ENCODE results near the gene LRRC43.
"Not testable (repeated sequence)": the region's sequence is repeated elsewhere in the genome, so short reads cannot be mapped to it uniquely, and the experiment has no call there.

LRRC43 gene

DNA sequence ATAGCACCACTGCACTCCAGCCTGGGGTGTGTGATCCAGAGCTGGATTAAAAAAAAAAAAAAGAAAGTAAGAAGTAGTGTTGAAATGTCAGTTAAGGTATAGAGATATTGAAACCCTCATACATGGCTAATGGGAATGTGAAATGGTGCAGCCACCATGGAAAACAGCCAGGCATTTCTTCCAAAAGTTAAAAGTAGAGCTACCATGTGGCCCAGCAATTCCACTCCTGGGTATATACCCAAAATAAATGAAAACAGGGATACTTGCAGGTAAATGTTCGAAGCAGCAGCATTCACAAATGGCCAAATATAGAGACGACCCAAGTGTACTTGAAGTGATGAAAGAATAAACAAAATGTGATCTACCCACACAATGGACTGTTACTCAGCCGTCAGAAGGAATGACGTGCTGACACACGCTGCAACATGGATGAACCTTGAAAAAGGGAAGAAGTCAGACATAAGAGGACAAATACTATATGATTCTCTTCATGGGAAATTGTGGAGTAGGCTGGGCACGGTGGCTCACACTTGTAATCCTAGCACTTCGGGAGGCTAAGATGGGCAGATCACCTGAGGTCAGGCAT lies 24.1 kb upstream of the LRRC43 start:
- no peak for DNase-seq (ENCODE audit: low read depth in 3 of 3)

DNA sequence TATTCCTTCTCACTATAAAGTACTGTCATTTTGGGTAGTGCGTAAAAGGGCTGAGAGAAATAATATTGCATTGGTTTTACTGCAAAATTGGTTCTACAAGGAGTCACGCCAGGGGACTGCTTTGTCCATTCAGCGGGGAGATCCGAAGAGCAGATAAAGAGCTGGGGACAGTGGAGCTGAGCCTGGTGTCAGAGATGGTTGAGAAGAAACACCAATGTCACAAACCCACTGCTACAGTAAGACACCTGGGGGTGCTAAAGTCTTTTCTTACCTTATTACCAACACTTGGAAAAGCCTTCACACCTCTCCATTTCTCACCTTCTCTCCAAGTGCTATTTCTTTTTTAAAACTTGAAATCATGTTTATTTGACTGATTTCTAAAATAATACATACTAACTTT lies 23.0 kb upstream of the LRRC43 start:
- no peak for DNase-seq (ENCODE audit: low read depth in 3 of 3)

DNA sequence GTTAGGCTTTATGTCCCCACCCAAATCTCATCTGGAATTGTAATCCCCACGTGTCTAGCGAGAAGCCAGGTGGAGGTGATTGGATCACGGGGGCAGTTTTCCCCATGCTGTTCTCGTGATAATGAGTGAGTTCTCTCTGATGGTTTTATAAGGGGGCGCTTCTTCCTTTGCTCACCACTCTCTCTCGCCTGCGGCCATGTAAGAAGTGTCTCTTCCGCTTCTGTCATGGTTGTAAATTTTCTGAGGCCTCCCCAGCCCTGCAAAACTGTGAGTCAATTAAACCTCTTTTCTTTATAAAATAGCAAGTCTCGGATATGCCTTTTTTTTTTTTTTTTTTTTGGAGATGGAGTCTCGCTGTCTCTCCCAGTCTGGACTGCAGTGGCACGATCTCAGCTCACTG lies 22.2 kb upstream of the LRRC43 start:
- no peak for DNase-seq (ENCODE audit: low read depth in 3 of 3)

DNA sequence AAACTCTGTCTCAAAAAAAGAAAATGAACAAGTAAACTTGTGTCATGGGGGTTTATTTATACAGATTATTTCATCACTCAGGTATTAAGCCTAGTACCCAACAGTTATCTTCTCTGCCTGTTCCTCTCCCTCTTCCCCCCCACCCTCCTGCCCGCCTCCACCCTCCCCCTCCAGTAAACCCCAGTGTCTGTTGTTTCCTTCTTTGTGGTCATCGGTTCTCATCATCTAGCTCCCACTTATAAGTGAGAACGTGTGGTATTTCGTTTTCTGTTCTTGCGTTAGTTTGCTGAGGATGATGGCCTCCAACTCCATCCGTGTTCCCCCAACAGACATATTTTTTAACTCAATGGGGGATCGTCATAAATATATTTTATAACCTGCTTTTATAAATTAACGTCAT lies 21.2 kb upstream of the LRRC43 start:
- DNase-seq (ENCODE audit: low read depth in 3 of 3) = no peak

DNA sequence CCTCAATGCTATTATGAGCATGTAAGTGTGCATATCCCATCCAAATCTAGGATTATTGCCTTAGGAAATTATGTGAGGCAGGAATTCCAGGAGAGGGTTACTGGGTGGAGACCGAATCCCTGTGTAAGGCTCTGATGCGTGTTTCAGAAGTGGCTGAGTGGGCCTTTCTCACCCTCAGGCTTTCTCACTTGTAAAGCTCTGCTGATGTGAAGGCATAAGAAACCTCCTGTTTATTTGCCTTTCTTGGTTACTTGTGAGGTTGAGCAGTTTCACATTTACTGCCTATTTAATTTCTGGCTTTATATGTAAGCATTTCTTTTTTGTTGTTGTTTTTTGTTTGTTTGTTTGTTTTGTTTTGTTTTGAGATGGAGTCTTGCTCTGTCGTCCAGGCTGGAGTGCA lies 19.9 kb upstream of the LRRC43 start:
- no peak for DNase-seq (ENCODE audit: low read depth in 3 of 3)

DNA sequence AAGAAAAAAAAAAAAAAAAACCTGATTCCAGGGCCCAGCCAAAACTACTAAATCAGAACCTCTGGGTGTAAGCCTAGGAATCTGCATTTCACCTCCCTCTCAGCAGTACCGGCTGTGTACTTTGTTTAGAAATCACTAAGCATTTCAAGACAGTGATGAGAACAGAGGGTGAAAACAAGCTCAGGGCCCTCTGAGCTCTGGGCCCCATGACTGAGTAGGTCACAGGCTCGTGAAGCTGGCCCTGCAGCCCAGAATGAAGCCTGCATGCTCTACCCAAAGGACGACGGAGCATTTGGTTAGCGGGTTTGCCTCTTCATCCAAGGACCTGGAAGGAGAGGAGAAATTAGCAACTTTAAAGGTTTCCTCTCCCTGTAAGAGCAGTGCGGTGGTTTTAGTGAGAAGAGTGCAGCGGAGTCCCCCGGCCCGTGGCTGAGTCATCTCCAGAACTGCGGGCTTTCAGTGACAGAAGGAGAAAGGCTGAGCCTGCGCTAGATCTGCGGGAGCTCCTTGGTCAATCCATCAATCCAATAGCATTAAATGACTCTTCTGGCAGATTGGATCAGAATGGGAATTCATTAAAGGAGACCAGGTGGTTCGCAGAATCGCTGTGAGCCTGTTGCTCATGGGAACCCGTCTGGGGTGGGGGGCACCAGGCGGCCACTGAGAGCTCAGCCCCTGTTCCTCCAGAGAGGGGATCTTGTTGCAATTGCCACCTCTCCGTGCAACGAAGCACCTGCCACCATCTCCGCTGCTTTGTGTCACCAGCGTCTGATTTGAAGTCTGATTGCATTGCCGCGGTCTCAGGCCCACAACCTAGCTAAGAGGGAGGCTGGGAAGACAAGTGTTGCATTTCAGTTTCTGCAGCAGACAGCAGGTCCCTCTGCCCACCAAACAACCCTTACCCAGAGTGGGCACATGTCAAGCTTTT lies 16.2 kb upstream of the LRRC43 start:
- DNase-seq (ENCODE audit: low read depth in 3 of 3) = no peak

DNA sequence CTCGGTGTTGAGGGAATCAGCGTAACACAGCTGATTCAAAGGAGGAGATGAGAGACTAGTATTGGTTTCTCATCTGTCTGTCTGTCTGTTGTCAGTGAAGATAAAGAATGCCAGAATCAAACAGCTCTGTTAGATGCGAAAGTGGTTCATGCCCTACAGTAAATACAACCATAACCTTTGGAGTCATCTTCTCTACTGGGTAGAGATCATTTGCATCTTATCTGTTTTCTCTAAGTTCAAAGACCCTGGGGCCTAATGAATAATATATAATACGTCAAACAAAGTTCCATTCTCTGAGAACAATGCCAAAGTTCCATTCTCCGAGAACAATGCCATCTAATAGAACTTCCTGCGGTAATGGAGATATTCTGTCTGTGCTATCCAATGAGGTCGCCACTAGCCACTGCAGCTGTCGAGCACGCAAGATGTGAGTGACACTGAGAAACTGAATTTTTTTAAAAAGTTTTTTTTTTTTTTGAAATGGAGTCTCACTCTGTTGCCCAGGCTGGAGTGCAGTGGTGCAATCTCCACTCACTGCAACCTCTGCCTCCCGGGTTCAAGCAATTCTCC lies 15.5 kb upstream of the LRRC43 start:
- no peak for DNase-seq (ENCODE audit: low read depth in 3 of 3)

DNA sequence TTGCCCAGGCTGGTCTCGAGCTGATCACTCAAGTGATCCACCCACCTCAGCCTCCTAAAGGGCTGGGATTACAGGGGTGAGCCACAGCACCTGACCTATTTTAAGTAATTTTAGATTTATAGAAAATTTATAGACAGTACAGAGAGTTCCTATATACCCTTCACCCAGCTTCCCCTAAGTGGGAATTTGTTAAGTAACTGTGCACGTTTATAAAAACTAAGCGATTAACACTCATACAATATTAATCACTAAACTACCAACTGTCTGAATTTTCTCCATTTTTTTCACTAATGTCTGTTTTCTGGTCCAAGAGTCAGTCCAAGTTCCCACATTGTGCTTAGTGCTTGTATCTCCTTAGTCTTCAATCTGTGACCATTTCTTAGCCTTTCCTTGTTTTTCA lies 14.4 kb upstream of the LRRC43 start:
- no peak for DNase-seq (ENCODE audit: low read depth in 3 of 3)

DNA sequence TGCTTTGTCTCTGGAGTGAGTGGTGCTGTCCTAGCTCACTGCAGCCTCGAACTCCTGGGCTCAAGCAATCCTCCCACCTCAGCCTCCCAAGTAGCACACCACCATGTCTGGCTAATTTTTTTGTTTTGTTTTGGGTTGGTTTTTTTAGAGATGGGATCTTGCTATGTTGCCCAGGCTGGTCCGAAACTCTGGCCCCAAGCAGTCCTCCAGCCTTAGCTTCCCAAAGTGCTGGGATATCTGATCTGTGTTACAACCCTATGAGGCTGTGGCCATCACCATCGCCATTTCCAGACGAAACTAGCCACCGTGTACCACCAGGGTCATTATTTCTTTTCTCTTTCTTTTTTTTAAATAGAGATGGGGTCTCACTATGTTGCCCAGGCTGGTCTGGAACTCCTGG lies 11.5 kb upstream of the LRRC43 start:
- no peak for DNase-seq (ENCODE audit: low read depth in 3 of 3)

DNA sequence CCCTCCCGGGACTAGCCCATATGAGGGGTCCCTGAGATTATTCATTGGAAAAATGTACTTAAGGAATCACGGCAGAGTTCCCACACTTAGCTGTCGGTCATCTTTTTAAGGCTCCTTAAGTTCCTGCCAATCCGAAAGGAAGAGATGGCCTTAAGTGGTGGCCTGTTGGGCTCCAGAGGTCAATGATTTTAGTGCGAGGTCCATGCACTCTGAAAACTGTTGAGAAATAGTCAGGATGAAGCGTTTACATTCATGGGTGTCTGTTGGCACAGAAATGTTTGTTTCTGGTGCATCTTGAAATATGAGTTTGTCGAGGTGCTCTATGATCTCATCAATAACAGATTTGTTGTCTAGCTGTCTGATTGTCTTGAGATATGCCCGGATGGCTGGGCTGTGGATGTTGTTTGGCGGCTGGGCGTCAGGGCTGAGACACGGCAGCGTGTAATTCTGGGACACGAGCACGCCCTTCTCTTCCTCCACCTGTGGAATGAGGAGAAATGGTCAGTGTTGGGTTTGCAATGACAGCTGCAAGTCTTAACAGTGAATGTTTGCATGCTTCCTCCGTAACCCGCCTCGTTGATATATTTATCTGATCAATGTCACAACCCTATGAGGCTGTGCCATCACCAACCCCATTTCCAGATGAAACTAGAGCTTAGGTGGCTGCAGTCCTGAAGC lies 10.5 kb upstream of the LRRC43 start:
- no peak for DNase-seq (ENCODE audit: low read depth in 3 of 3)

DNA sequence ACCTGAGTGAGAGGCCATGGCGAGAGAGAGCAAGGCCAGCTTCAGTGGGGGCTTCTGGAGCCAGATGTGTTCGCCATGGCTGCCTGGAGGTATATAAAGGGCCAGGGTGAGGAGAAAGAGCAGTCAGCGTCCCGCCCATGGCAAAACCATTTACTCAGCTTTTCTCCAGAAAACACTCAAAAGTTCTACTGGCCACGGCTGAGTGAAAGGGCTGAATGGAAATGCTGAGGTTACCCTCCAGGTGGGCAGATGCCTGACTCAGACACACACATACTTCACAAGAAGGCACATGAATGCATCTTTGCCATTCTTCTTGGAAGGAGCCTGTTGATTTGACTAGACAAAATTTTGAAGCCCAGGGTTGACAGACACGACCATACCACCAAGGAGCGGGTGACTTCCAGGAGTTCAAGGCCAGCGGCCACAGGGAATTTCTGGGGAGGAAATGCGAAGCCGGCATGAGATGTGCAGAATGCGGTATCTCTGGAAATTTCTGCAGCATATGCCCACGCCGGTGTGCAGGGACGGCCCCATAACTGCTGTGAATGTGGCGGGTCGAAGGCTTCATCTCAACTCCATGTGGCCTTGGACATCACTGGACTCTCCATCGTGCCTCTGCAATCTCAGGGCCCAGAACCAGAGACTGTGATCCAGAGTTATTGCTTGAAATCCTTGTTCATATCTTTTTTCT lies 8.6 kb upstream of the LRRC43 start, which contains the start of gene IL31:
IL31 (minus strand) TSS at position 67 of the 691 bp plus-strand sequence; CDS start at position 18, 49 bp downstream.
- no peak for DNase-seq (ENCODE audit: low read depth in 3 of 3)

DNA sequence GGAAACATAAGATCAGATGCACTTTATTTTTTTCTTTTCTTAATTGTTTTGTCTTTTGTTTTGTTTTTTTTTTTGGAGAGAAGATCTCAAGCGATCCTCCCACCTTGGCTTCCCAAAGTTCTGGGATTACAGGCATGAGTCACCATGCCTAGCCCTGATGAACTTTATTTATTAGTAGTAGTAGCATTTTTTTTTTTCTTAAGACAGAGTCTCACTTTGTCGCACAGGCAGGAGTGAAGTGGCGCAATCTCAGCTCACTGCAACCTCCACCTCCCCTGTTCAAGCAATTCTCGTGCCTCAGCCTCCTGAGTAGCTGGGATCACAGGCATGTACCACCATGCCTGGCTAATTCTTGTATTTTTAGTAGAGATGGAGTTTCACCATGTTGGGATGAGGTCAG lies 6.5 kb upstream of the LRRC43 start:
- DNase-seq (ENCODE audit: low read depth in 3 of 3) = not testable (repeated sequence)

DNA sequence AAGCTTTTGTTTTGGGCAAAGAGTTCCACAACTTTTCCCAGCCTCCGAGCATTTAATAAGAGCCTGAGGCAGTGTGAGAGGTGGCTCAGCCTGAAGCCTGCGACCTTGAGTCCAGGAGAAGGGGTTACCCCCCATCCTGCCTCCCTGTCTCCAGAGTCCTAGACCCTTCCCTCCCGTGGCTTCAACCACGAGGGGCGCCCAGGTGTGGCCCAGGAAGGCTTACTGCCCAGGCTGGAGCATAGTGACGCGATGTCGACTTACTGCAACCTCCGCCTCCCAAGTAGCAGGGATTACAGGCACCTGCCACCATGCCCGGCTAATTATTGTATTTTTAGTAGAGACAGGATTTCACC lies 641 bp downstream of the LRRC43 start:
- DNase-seq (ENCODE audit: low read depth in 3 of 3) = no peak

DNA sequence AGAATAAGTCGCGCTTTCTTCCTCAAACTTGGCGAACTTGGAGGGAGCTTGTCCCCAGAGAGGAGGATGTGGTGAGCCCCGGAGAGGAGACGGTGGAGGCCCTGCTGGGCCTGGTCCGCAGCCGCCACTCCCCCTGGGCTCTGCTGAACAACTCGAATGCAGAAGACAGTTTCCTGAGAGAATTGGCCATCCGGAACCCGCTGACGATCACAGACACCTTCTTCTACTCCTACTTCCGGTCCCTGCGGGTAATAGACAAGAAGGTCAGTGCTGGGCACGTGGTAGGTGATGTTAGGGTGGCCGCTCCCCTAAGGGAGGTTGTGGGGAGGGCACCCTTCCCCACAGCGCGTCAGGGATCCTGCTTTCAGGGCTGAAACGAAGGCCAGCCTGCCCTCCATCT lies 1.6 kb downstream of the LRRC43 start:
- no peak for DNase-seq (ENCODE audit: low read depth in 3 of 3)

DNA sequence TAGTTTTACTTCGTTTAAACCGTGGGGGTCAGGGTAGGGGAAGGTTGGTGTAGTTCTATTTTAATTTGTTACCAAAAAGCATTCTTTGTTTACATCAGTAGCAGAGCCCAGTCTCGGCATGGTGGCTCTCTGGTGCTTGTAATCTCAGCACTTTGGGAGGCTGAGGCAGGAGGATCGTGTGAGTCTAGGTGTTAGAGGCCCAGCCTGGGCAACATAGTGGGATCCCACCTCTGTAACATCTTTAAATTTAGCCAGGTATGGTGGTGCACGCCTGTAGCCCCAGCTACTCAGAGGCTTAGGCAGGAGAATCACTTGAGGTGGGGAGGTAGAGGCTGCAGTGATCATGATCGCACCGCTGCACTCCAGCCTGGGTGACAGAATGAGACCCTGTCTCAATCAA lies 2.2 kb downstream of the LRRC43 start:
- DNase-seq (ENCODE audit: low read depth in 3 of 3) = no peak

DNA sequence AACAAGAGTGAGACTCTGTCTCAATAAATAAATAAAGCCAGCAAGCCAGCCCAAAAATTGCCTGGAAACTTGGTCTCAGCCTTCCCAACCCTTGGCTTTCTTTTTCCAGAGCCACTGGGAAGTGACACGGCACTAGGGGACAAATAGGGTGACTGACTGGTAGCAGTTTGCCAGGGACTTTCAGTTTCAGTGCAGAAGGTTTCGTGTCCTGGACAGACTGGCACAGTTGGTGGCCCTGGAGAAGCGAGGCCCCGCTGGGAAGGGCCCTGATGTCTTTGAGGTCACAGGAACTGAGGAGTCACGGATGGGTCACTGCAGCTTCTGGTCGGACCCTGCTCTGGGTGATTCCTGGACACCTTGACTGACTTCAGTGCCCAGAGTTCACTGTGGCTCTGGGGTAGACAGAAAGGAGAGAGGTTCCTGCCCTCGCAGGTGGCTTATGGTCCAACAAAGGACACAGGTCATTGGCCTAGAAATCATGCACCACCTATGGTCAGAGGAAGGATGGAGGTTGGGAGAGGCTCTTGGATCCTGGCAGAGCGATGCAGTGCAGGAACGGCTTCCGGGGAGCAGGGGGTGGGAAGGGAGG lies 2.7 kb downstream of the LRRC43 start:
- DNase-seq (ENCODE audit: low read depth in 3 of 3) = no peak

DNA sequence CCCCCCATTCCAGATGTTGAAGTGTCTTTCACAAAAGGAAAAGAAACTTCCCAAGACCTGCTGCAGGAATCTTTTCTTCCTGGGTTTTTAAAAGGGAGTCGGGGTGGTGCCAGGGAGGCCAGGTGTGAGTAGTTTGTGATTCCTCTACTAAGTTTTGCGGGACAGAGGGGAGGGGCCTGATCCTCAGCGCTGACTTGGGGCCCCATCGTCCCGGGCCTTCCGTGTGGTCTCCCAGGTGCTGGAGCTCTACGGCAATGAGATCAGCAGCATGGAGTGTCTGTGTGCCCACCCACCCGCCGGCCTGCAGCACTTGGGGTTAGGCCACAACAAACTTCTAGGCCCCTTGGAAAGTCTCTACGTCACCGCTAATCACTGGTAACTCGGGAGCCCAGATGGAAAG lies 4.5 kb downstream of the LRRC43 start:
- no peak for DNase-seq (ENCODE audit: low read depth in 3 of 3)

DNA sequence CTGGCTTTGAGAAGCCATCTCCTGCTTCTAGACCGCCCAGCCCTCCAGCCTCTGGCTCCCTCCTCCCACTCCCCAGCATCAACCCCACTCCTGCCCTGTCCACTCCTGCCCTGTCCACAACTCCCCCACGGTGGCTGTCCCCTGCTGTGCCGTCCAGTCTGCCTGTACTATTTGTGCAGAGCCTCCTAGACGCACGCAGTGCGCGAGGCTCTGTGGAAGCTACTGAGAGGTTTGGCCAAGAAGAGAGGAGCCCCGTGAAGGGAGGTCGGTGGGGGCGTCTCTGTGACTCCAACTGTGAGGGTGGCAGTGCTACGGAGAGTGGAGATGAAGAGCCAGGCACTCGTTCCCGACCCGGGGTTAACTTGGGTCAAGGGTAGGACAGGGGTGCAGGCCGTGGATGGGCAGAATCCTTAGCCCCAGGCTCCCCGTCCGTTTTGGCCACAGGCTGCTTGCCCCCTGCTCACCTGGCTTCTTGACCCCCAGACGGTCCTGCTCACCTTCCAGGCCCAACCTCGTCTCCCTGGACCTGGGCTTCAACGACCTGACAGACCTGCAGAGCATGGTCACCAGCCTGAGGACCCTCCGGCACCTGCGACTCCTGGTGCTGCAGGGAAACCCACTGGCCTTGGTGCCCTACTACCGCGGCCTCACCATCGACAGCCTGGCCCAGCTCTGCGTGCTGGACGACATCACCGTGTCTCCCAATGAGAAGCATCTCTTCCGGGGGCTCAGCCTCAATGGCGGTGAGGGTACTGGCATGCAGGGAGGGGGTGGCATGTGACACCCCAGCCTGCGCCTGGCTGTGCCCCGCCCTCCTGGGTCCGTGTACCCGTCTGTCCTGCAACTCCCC lies 6.9 kb downstream of the LRRC43 start:
- DNase-seq (ENCODE audit: low read depth in 3 of 3) = no peak

DNA sequence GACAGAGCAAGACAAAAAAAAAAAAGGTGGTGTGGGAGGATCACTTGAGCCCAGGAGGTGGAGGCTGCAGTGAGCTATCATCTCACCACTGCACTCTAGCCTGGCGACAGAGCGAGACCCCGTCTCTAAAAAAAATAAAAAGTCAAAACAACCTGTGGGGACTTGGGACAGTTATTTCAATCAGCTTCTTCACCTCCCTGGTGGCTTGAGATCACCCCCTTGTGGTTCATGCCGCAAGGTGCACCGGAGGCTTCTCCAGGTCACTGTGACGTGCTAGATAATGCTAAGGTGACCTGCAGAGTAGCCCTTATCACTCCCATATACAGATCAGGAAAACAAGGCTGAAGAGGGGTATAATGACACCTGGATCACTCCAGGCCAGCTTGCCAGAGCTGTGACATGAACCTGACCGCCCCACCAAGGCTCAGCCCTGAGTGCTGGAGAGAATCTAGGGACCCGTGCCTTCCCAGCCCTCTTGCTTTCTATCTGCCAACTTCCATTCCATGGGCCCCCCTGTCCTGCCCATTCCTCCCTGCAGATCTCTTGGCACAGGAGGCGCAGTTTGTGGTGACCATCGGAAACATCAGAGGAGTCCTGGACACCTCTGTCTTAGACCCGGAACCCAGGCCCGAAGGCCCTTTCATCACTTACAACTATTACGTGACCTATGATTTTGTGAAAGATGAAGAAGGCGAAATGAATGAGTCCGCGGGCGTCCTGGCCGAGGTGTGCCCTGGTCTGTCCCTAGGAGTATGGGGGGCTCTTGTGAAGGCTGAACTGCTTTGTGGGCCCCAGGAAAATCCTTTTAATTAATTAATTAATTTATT lies 8.1 kb downstream of the LRRC43 start:
- DNase-seq (ENCODE audit: low read depth in 3 of 3) = peak; percentile 40 to 49 (median 41)

DNA sequence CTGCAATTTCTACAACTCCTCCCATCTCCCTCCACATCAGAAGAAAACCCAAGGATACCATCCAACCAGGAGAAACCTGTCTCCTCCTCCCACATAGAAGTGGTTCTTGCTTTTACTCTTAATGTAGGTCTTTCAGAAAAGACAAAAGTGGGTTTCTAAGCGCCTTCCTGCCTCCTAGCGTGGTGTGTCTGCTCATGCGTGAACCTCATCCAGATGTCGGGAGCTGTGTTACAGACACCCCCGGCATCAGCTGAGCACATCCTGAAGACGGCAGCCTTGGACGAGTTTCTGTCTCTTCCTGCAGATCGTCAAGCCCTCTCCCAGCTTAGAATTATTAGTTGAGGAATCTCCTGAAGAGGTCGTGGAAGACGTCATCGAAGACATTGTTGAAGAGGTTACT lies 9.5 kb downstream of the LRRC43 start:
- DNase-seq (ENCODE audit: low read depth in 3 of 3) = no peak
